Measurements from ENCODE around the gene FSCN2.

DNA sequence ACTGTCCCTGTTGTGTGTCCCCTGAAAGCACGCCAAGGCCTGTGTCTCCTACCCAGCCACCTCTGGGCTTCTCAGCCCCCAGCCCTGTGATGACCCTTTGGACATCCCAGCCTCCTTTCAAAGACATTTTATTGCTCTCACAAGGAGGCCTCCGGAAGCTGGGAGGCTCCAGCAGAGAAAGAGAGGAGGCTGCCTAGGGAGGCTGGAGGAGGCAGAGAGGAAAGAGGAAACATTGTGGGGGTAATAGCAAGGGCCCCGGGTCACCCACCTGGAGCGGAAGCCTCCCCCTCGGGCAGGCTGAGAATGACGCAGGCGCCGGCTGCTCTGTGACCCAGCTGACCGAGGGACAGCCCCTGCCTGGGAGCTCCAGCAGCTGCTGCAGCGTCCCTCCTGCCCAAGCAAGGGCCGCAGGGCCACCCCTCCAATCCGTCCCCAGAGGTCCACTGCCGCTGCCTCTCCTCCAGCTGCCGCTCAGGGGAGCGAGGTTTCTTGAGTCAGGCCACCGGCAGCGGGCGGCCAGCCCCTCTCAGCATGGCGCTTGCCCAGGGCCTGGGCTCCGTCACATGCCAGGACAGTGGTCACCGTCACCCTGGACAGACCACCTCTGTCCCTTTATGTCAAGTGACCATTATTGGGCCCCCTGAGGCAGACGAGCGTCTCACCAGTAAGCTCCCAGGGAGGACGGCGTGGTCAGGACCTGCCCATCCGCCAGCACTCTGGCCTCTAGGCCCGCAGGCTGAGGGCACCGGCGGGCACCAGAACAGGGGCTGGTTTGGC, 44.9 kb upstream of the FSCN2 start:
- TF ChIP-seq POLR2AphosphoS5 (IDR thresholded peaks at IDR 0.05) (no peak), POLR2A (IDR thresholded peaks at IDR 0.05) (no peak)
- TF ChIP-seq, protein P1, sequence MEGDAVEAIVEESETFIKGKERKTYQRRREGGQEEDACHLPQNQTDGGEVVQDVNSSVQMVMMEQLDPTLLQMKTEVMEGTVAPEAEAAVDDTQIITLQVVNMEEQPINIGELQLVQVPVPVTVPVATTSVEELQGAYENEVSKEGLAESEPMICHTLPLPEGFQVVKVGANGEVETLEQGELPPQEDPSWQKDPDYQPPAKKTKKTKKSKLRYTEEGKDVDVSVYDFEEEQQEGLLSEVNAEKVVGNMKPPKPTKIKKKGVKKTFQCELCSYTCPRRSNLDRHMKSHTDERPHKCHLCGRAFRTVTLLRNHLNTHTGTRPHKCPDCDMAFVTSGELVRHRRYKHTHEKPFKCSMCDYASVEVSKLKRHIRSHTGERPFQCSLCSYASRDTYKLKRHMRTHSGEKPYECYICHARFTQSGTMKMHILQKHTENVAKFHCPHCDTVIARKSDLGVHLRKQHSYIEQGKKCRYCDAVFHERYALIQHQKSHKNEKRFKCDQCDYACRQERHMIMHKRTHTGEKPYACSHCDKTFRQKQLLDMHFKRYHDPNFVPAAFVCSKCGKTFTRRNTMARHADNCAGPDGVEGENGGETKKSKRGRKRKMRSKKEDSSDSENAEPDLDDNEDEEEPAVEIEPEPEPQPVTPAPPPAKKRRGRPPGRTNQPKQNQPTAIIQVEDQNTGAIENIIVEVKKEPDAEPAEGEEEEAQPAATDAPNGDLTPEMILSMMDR (IDR thresholded peaks at IDR 0.05): no peak

Measured in breast epithelium (tissue), 3 donors.